HG02642 (cell line): ENCODE data around the gene USP15.

Source experiments
- ATAC-seq: cut with Tn5 transposase; IDR thresholded peaks from one replicate; pipeline ENCODE4 v1.9.1; 2021; ENCODE audit warnings: mild to moderate bottlenecking; ENCODE audit not compliant: unreplicated experiment, poor library complexity

The USP15 gene

GRCh38 chr12:62259993-62260732, at the start of gene USP15:
Gene USP15 (plus strand): TSS chr12:62260404. CDS start chr12:62260415, 11 bp downstream.
- peak; percentile 84 for ATAC-seq

DNA sequence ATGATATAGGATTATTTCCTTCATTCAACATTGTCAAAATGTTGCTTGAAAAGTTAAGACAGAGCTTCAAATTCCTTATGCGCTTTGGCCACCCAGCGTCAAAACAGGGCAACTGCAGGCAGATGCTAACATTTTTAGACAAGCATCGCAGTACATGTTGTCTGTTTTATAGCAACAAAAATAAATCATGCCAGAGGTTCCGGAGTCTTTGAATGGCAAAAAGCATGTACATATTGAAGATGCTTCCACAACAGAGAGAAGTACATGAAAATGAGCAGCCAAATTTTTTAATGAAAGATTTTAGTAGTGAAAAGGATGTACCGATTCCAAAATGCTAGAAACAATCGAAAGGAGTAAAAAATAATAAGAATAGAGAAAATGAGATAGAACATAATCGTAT, 49.8 kb upstream of the USP15 start:
- ATAC-seq, result peak; percentile 85

- ATAC-seq, result no peak
Observed at GRCh38 chr12:62211510-62211909, 48.7 kb upstream of the USP15 start.

DNA sequence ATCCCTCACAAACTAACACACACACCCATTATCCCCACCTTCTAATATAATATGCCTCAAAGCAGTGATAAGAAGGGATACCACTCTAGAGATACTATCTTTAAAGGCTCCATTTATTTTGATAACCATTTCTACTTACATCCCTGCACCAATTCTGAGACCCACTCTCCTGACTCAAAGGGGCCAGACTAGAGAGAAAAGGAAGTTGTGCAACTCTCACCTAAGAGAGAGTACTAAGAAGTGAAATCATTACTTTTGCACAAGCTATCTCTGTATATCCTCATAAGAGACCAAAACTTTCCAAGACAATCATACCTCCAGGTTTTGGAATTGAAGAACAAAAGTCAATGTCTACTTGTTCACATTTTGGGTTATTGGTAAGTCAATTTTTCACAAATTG, 45.4 kb upstream of the USP15 start:
- ATAC-seq, result no peak

- no peak for ATAC-seq
Observed at GRCh38 chr12:62215506-62215905, 44.7 kb upstream of the USP15 start.

GRCh38 chr12:62217466-62218194, 42.6 kb upstream of the USP15 start:
- no peak for ATAC-seq

- ATAC-seq, result no peak
Observed at GRCh38 chr12:62221107-62221506, 39.1 kb upstream of the USP15 start.

GRCh38 chr12:62224601-62225000, 35.6 kb upstream of the USP15 start:
- ATAC-seq, result no peak

GRCh38 chr12:62227091-62227490, 33.1 kb upstream of the USP15 start:
- no peak for ATAC-seq

- no peak for ATAC-seq
Observed at GRCh38 chr12:62230652-62231051, 29.6 kb upstream of the USP15 start.

DNA sequence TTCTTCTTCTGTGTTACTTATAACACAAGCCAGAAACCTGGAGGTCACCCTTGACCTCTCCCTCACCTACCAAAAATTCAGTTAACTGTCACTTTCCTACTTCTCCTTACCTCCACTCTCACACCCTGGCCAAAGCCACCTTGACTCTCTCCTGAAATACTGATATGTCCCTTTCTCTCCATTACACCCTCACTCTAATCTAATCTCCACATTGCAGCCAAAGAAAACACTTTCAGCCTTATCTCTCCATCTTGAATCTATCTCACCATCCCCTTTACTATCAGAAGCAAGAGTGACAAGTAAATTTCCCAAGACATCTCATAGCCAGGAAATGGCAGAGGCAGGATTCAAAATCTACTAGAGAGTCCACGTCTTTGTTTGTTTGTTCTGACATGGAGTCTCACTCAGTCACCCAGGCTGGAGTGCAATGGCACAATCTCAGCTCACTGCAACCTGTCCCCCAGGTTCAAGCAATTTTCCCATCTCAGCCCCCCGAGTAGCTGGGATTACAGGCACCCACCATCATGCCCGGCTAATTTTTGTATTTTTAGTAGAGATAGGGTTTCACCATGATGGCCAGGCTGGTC, 28.0 kb upstream of the USP15 start:
- no peak for ATAC-seq

- ATAC-seq, result no peak
Observed at GRCh38 chr12:62233805-62234204, 26.4 kb upstream of the USP15 start.

GRCh38 chr12:62239571-62239970, 20.6 kb upstream of the USP15 start:
- ATAC-seq, result no peak

- no peak for ATAC-seq
Observed at GRCh38 chr12:62247281-62248045, 12.7 kb upstream of the USP15 start.

DNA sequence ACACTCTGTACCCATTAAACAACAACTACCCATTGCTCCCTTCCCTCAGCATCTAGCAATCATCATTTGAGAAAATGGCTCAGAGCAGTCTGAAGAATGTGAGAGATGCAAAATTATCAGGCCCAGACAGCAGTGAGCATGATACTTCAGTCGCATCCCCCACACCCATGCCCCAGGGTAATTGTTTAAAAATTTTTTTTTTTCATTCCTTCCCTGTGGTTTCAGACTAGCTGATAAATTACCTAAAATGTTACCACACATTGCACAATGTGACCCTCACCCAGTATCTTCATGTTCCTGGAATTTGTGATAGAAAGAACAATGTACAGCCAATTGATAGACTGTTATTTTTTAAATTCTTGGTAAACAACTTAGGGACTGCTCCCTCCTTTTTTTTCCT, 11.3 kb upstream of the USP15 start:
- no peak for ATAC-seq

GRCh38 chr12:62249419-62249818, 10.8 kb upstream of the USP15 start:
- no peak for ATAC-seq

DNA sequence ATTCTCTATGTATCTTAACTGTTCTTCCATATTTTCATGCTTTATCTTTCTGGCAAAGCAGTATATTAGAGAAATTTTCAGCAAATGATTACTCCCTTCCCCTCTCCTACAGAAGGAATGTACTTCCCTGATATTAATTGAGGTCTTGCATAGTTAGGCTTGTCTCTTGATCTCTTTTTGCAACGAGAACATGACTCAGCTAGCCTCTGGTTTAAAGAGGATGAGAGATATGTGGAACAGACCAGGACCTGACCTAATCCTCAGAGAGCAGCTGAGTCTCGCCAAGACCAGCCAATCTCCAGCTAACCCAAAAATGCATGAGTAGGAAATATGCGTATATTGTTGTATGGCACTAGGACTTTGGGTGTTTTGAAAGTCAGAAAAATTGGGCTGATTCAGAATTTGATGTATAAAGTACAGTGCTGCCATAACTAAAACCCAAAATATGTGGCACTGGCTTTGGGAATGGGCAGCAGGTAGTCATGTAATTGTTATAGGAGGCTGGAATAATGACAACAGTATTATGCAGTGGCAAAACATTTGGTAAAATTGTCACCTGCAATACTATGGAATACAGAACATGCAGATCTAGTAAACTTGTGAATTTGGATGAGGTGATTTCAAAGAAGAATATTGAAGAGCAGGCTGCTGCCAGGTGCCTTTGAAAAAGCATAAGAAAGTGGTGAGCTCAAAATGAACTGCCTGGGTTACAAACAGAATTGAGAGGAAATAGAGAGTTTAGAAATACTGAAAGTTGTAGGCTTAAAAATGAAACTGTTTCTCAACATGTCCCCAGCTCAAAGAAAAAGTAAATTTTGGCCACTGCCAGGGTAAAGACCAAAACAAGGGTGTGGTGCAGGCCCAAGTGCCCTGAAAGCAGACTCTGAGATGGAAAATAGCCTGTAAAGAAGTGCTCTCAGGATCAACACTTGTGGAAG, 9.3 kb upstream of the USP15 start:
- peak; percentile 93 for ATAC-seq

DNA sequence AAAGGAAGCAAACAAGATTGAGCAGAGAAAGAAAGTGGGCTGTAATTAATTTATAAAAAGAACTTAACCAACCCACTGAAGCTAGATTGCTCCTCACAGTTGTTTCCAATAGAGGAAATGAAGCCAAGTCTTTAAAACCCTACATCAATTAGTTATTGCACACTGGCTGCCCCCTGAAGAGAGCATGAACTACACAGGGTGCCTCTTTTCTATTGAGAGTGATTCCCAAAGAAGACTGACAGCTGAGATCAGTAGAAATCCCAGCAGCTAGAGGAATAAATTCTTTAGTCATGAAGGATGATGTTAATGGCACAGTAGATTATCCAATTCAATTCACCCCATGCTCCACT, 8.6 kb upstream of the USP15 start:
- peak; percentile 38 for ATAC-seq

- ATAC-seq, result no peak
Observed at GRCh38 chr12:62252576-62252975, 7.6 kb upstream of the USP15 start.

DNA sequence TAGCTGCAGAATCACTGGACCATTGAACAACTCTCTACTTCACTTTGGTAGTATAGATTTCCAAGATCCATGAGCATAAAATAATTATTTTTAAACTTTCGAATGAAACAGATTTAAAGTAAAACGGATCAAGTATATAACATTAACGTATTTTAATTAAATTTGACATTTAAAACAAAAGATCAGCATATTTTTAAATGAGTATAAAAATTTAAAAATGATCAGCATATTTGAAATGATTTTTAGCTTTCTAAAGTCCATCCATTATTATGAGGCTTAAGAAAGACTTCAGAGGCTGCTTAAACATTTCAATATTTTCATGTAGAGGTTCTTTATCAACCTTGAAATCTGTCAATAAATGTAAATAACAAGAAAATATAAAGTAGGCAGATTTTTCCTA, 5.2 kb upstream of the USP15 start:
- no peak for ATAC-seq
